Endothelial cell of umbilical vein (primary cell): Measurements from ENCODE around the gene POMGNT2.

Experiments used
- EZH2 ChIP-seq: IDR thresholded peaks from 2 replicates; pipeline ENCODE4 v1.6.1; 2012; ENCODE audit warnings: borderline replicate concordance, low read depth, mild to moderate bottlenecking, moderate library complexity, low read length, inconsistent platforms; ENCODE audit not compliant: severe bottlenecking
- JUN ChIP-seq: IDR thresholded peaks from 2 replicates; pipeline ENCODE4 v1.6.1; 2011; ENCODE audit warnings: borderline replicate concordance, low read depth; ENCODE audit not compliant: insufficient read length, insufficient read depth
- MYC ChIP-seq: IDR thresholded peaks from one replicate; pipeline ENCODE4 v1.6.1; 2011; ENCODE audit warnings: mild to moderate bottlenecking, low read depth, low read length
- POLR2A ChIP-seq: IDR thresholded peaks from 2 replicates; pipeline ENCODE4 v1.6.1; 2012; ENCODE audit warnings: low read depth, mild to moderate bottlenecking, control low read depth, low read length
- TF ChIP-seq, protein P1 (sequence below), 2 donors: IDR thresholded peaks; 1 replicate in 1 of 2; 2 replicates in 1 of 2; pipeline ENCODE4 v1.5.1; 2011; ENCODE audit warnings: low read length in 2 of 2, mild to moderate bottlenecking in 2 of 2, moderate library complexity in 2 of 2, control low read depth in 1 of 2, inconsistent platforms in 1 of 2, low read depth in 1 of 2; ENCODE audit not compliant: insufficient read depth in 1 of 2; ENCODE audit errors: extremely low read depth in 1 of 2
- TF ChIP-seq, protein P2 (sequence below): IDR thresholded peaks from 2 replicates; pipeline ENCODE4 v1.6.1; 2011; ENCODE audit not compliant: insufficient read depth, insufficient read length

DNA sequence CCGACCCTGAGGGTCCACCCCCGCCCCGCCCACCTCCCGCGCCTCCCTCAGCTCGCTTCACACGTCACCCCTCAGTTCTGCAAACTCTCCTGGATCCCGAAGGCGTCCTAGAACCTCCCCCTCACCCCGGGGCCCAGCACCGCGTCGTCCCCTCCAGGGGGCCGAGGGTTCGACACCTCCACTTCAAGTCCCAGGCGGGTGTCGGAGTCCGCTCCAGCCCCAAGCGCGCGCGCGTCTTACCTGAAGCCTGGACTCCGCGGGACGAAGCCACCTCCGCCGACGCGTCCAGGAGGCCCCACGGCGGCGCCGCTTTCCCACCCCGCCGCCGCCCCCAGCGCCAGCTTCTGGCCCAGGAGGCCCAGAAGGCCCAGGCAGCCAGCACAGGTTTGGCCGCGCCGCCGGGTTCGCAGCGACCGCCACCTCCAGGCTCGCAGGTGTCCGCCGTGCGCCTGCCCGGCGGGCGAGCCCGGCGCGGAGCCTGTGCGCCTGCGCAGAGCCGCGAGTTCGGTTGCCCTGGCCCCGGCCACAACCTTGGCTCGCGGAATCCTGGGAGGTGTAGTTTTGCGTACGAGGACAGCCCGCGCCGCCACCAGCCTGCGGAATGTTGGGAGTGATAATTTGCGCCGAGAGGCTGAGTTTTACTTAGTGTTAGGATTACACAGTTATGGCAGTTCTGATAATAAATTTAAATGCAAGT lies at the start of gene POMGNT2:
- TF ChIP-seq, protein P1, sequence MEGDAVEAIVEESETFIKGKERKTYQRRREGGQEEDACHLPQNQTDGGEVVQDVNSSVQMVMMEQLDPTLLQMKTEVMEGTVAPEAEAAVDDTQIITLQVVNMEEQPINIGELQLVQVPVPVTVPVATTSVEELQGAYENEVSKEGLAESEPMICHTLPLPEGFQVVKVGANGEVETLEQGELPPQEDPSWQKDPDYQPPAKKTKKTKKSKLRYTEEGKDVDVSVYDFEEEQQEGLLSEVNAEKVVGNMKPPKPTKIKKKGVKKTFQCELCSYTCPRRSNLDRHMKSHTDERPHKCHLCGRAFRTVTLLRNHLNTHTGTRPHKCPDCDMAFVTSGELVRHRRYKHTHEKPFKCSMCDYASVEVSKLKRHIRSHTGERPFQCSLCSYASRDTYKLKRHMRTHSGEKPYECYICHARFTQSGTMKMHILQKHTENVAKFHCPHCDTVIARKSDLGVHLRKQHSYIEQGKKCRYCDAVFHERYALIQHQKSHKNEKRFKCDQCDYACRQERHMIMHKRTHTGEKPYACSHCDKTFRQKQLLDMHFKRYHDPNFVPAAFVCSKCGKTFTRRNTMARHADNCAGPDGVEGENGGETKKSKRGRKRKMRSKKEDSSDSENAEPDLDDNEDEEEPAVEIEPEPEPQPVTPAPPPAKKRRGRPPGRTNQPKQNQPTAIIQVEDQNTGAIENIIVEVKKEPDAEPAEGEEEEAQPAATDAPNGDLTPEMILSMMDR (IDR thresholded peaks at IDR 0.05; ENCODE audit: extremely low read depth in 1 of 2, insufficient read depth in 1 of 2, low read depth in 1 of 2, low read length in 2 of 2), result no peak
- no peak for TF ChIP-seq POLR2A
- TF ChIP-seq EZH2, result no peak
- no peak for TF ChIP-seq JUN
- TF ChIP-seq MYC, result no peak
- TF ChIP-seq, protein P2, sequence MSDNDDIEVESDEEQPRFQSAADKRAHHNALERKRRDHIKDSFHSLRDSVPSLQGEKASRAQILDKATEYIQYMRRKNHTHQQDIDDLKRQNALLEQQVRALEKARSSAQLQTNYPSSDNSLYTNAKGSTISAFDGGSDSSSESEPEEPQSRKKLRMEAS, result no peak
